ENCODE results near the gene ARAP2.

DNA sequence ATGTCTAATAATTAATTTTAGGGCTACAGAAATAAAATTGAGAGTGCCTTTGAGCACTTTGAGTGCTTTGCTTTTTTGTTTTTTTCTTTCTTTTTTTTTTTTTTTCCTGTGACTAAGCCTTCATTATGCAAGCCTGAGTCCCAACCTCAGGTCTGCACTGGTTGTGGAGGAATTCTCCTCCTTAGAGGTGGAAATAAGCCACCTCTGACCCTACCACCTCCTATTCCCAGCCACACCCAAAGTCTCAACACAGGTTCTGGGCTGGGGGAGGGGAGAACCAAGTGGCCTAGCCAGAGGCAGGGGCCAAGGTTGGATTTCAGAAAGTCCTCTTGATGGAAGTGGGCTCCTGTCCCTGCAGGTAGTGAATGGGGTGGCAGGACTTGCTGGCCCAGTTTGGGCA, 180.2 kb downstream of the ARAP2 start:
- no peak for TF ChIP-seq POLR2AphosphoS5 (IDR thresholded peaks at IDR 0.05; ENCODE audit: low read depth, low read length)
- no peak for TF ChIP-seq FOXP2 (optimal IDR thresholded peaks at IDR 0.05; ENCODE audit: borderline replicate concordance, extremely low read depth, extremely low read length, insufficient read depth)
- no peak for TF ChIP-seq TAF1 (IDR thresholded peaks at IDR 0.05; ENCODE audit: borderline replicate concordance, insufficient read depth, low read length)

Data from PFSK-1 (cell line).